GM12891 (cell line): Measurements from ENCODE around the gene ANK2.

Source experiments
- DNase-seq: peaks from one replicate; pipeline ENCODE4 v3.0.0; 2011; ENCODE audit warnings: low spot score; ENCODE audit not compliant: insufficient read length
- FAIRE-seq: peaks from 2 replicates; lab custom pipeline; 2011; peaks lifted over from hg19 to GRCh38; lab: Jason Lieb, UNC
- PAX5 ChIP-seq: IDR thresholded peaks from 2 replicates; pipeline ENCODE4 v1.6.1; 2011; ENCODE audit warnings: low read length, moderate library complexity, mild to moderate bottlenecking; ENCODE audit not compliant: insufficient read depth, severe bottlenecking
- POLR2A ChIP-seq: IDR thresholded peaks from 2 replicates; pipeline ENCODE4 v1.6.1; 2011; ENCODE audit warnings: low read depth, low read length, control low read depth
- POLR2AphosphoS5 ChIP-seq: IDR thresholded peaks from 2 replicates; pipeline ENCODE4 v1.6.1; 2011; ENCODE audit warnings: low read depth, low read length, control low read depth
- POU2F2 ChIP-seq: IDR thresholded peaks from 2 replicates; pipeline ENCODE4 v1.6.1; 2011; ENCODE audit warnings: low read depth, mild to moderate bottlenecking, control low read depth, low read length, moderate library complexity
- SPI1 ChIP-seq: IDR thresholded peaks from 2 replicates; pipeline ENCODE4 v1.6.1; 2011; ENCODE audit warnings: low read depth, low read length, control low read depth
- TAF1 ChIP-seq: IDR thresholded peaks from 2 replicates; pipeline ENCODE4 v1.6.1; 2011; ENCODE audit warnings: low read depth, low read length, control low read depth

ANK2 gene

DNA sequence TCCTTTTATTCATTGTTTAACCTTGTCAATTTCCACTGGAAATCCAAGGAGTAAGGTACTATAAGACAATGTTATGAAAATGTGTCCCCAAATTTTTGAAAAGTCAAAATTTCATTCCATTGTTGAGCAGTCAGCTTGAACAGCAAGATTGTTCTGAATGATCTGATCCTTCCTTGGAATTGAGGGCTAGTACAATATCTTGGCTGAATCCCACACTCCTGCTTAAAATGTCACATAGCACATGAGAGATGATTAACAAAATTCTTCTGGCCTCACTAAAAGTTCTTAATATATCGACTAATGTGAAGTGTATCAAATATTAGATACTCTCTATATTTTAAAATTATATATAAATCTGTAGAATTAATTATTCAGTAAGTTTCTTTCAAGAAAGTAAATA, 104.8 kb downstream of the ANK2 start:
- DNase-seq (no peak), FAIRE-seq (no peak)
- TF ChIP-seq POU2F2, result no peak
- no peak for TF ChIP-seq PAX5
- TF ChIP-seq POLR2AphosphoS5, result no peak
- TF ChIP-seq SPI1, result no peak
- no peak for TF ChIP-seq TAF1
- no peak for TF ChIP-seq POLR2A

DNA sequence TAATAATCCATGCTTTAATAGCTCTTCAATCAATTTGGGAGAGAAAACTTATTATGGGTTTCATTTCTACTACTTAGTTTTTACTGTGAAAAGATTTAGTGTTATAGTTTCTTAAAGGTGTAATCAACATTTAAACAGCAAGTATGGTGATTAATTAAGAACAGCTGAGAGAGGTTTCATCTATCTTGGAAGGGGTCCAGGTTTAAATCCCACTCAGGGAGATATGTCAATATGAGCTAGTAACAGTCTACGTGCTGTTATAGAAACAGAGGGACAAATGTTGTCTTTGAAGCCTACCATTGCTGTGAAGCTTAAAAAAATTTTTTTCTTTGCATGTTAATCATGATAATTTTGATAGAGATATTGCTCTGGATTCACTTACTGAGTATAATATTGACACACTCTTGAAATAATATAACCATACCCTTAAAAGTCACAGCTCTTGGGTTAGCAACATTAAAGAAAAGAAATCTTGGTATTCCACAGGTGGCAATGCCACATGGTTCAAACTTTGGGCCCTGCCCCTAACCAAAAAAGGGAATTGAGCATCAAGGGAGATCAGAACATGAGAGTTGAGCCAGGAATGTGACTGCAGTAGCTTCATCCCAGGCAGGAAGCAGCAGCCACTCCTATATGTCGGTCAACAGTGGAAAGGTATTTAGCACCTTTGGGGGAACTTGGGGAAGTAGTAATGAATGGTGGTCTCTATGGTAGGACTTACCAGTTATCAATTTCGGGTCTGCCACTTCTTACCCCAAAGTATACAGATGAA, 107.8 kb downstream of the ANK2 start:
- FAIRE-seq (peak; percentile 45), DNase-seq (no peak)
- TF ChIP-seq PAX5, result no peak
- no peak for TF ChIP-seq SPI1
- TF ChIP-seq POLR2A, result no peak
- TF ChIP-seq POLR2AphosphoS5, result no peak
- TF ChIP-seq POU2F2, result no peak
- TF ChIP-seq TAF1, result no peak

DNA sequence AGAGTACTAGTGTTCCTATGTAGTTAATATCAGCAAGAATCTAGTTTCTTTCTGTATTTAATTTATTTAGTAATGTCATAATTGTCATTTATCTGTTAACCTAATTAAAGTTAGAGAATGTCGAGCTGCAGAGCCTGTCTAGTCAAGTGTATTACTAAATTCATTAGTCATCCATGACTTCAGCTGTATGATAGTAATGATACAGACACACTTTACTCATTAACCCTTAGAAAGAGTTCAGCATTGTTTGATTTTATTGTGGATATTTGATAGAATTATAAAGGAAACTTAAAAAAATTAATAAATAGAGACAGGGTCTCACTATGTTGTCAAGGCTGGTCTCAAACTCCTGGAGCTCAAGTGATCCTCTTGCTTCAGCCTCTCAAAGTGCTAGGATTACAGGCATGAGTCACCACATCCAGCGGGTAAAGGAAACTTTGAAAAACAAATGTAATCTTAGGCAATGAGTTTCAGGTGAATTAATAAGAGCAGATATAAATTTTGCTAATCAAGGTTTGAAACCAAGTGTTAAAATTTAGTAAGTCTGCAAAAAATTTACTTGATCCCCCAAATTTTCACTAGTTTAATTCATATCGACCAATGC, 110.6 kb downstream of the ANK2 start:
- no peak for FAIRE-seq
- TF ChIP-seq PAX5, result no peak
- TF ChIP-seq POLR2AphosphoS5, result no peak
- no peak for TF ChIP-seq POU2F2
- no peak for TF ChIP-seq TAF1
- no peak for TF ChIP-seq POLR2A
- TF ChIP-seq SPI1, result no peak
- DNase-seq, result no peak

DNA sequence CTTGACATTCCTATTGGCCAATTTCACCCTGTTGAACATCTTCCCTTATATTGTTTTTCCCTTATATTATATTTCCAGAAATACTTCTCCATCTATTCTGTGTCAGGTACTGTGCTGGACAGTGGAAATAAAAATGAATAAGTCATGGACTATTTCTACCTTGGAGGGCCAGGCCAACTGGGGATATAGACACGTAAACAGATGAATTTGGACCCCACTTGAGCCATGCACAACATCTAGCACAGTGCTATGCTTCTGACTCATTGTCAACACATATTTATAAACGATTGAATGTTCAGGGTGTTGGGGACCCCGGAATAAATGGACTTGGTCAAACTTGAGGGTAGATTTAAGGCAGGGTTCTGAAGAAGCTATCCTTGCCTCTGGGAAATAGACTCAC, 111.1 kb downstream of the ANK2 start:
- FAIRE-seq (no peak), DNase-seq (no peak)
- TF ChIP-seq POLR2AphosphoS5 (no peak), TAF1 (no peak), PAX5 (no peak), POU2F2 (no peak), POLR2A (no peak), SPI1 (no peak)

DNA sequence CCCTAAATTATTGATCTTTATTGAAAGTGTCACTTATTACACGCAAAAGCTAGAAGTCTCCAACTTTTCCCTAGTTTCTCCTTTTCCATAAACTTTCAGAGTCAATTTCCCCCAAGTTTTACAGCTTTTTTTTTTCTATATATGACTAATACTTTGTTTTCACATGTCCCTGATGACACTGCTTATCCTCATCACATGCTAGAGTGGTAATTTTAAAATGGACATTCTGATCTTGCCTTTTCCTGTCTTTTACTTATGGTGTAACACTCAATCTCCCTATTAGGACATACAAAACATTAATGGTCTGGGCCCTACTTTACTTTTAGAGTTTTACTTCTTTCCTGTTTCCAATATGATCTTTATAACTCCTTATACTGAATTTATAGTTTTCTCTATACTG, 112.6 kb downstream of the ANK2 start:
- FAIRE-seq, result no peak
- DNase-seq, result no peak
- TF ChIP-seq SPI1, result no peak
- no peak for TF ChIP-seq POLR2AphosphoS5
- no peak for TF ChIP-seq POU2F2
- no peak for TF ChIP-seq POLR2A
- TF ChIP-seq PAX5, result no peak
- TF ChIP-seq TAF1, result no peak

DNA sequence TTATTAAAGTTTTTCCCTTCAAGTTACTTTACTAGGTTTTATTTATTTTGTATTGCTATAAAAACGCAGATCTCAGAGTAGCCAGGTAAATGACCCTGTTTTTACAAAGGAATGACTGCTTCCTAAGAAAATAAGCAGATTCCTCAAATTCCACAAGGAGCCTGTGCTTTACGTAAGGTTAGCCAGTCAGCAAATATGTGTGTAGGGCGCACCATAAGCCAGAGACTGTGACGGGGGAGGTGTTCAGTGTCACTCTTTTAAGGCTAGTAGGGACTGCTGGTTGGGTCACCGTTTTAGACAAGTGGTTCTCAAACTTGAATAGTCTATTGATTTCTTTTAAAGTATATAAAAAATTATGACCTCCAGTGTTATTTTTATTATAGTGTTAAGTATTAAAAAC, 119.9 kb downstream of the ANK2 start:
- TF ChIP-seq POU2F2, result no peak
- TF ChIP-seq POLR2A, result no peak
- no peak for TF ChIP-seq PAX5
- TF ChIP-seq TAF1, result no peak
- TF ChIP-seq POLR2AphosphoS5, result no peak
- no peak for TF ChIP-seq SPI1
- DNase-seq (no peak), FAIRE-seq (no peak)

DNA sequence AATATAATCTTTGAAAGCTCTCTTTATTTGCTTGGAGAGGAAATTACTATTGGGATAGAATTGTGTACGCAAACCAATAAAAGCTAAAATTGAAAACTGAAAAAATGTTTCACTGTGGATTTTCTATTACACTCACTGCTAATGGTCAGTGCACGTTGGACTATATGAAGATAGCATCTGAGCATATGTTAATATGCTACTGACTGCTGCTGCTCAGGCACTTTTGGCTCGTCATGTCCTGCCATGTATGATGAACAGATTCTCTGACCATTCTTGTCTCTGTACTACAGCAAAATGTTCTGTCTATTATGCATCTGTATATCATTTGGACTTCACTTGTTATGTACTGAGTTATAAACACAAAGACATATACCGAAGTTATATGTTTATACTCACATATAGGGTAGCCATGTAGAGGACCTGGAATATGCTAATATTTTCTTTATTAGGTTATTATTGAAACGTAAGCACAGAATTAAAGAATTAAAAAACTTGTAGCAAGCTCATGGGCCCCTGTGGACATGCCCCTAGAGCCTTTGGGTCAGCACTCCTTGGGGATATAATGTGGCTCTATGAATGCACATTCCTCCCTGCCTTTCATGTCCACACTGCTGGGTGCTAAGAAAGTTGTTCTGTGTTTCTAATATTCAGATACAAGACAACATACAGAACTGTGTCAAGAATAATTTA, 120.8 kb downstream of the ANK2 start:
- FAIRE-seq (no peak), DNase-seq (no peak)
- TF ChIP-seq POU2F2 (no peak), PAX5 (no peak), SPI1 (no peak), TAF1 (no peak), POLR2A (no peak), POLR2AphosphoS5 (no peak)

DNA sequence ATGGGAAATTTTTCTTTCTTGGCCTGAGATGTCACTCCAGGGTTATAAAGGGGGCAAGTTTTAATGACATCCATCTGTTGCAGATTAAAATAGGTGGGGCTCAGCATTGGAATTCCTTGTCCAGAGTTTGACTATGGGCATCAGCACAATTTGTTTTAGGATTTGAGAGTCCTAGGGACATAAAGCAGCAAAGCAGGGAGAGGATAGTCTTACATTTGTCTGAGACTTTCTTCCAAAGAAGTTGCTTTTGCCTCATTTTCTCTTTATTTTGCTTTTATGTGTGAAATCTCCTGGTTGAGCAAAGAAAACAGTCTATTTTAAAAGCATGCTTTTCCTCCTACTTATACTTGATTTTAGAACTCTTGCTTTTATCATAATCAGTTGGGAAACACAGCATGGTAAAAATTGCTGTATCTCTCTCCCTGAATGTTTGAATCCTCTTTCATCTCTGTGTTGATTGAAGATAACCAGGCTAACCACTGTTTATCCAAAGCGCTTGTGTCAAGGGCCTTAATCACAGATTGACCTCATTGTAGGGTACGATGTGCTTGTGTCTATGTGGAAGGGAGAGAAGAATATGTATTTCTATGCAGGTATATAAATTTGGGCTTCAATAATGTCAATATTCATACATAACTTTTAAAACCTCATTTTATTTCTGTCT, 121.5 kb downstream of the ANK2 start:
- no peak for FAIRE-seq
- DNase-seq, result no peak
- TF ChIP-seq PAX5 (no peak), TAF1 (no peak), POU2F2 (no peak), POLR2A (no peak), POLR2AphosphoS5 (no peak)
